H1 (cell line): ENCODE measurements around the gene SHROOM3. TPM values are rescaled to one million over a fixed set of nuclear protein-coding genes. Genes with fewer than 3 reads are reported as not detected.

Source experiments
- CTCF ChIA-PET: fragments of 300-600 bp; sonication (Branson Sonifier 250); formaldehyde crosslinking; loops from one replicate; lab custom pipeline; 2021; ENCODE audit not compliant: partially characterized antibody; lab: Charles Lee
- POLR2A ChIA-PET: fragments of 300-600 bp; sonication (Branson Sonifier 250); formaldehyde crosslinking; loops from one replicate; lab custom pipeline; 2021; ENCODE audit warnings: inconsistent platforms; ENCODE audit not compliant: partially characterized antibody; lab: Charles Lee
- DNase-seq, 2 experiments: peaks; one replicate each; pipeline versions ENCODE4 v3.0.0 to v3.0.0-alpha.2; 2010 to 2022; ENCODE audit warnings: low spot score in 2 of 2, low read depth in 1 of 2, mixed read lengths in 1 of 2
- FAIRE-seq: peaks from 2 replicates; lab custom pipeline; 2011; peaks lifted over from hg19 to GRCh38; lab: Jason Lieb, UNC
- H2AFZ ChIP-seq: 2 replicates; pipeline ENCODE4 v1.8.1; 2012; ENCODE audit warnings: low read length, inconsistent platforms
- H2AK5ac ChIP-seq: 2 replicates; pipeline ENCODE4 v1.6.1; 2013; ENCODE audit warnings: low read depth, low read length
- H2BK120ac ChIP-seq: replicated peaks from 2 replicates; pipeline ENCODE3; 2013; ENCODE audit warnings: low read depth, low read length, inconsistent platforms
- H2BK12ac ChIP-seq: 2 replicates; pipeline ENCODE4 v1.6.1; 2013; ENCODE audit warnings: low read depth, low read length
- H2BK15ac ChIP-seq: 2 replicates; pipeline ENCODE4 v1.6.1; 2013; ENCODE audit warnings: low read length
- H2BK20ac ChIP-seq: 2 replicates; pipeline ENCODE4 v1.6.1; 2013; ENCODE audit warnings: low read length
- H2BK5ac ChIP-seq: 2 replicates; pipeline ENCODE4 v1.6.1; 2013; ENCODE audit warnings: low read depth, low read length
- H3K14ac ChIP-seq: 2 replicates; pipeline ENCODE4 v1.6.1; 2013; ENCODE audit warnings: inconsistent platforms; ENCODE audit not compliant: insufficient read length
- H3K18ac ChIP-seq: 2 replicates; pipeline ENCODE4 v1.6.1; 2013; ENCODE audit warnings: low read length; ENCODE audit errors: extremely low read depth
- H3K23ac ChIP-seq: 2 replicates; pipeline ENCODE4 v1.6.1; 2013; ENCODE audit warnings: inconsistent platforms; ENCODE audit not compliant: insufficient read length
- H3K23me2 ChIP-seq: 2 replicates; pipeline ENCODE4 v1.6.1; 2013; ENCODE audit warnings: low read depth, low read length
- H3K27ac ChIP-seq: 2 replicates; pipeline ENCODE4 v1.6.1; 2011; ENCODE audit warnings: low read depth, low read length, inconsistent platforms
- H3K27me3 ChIP-seq, 4 experiments: replicated peaks in 1 of 4; 1 replicate in 1 of 4; 2 replicates in 3 of 4; pipeline versions ENCODE4 v1.6.1 to v1.8.1; 2011 to 2013; ENCODE audit warnings: low read length in 3 of 4, mild to moderate bottlenecking in 3 of 4, inconsistent platforms in 2 of 4, mixed read lengths in 2 of 4, moderate library complexity in 1 of 4; ENCODE audit not compliant: control insufficient read depth in 3 of 4, insufficient read depth in 3 of 4; ENCODE audit errors: extremely low read depth in 1 of 4
- H3K36me3 ChIP-seq, 4 experiments: 2 replicates each; pipeline versions ENCODE4 v1.6.1 to v1.8.1; 2011 to 2013; ENCODE audit warnings: mild to moderate bottlenecking in 4 of 4, low read length in 3 of 4, moderate library complexity in 2 of 4, control low read depth in 1 of 4, inconsistent platforms in 1 of 4; ENCODE audit not compliant: insufficient read depth in 4 of 4, control insufficient read depth in 2 of 4
- H3K4ac ChIP-seq: replicated peaks from 2 replicates; pipeline ENCODE3; 2013; ENCODE audit warnings: low read length, low read depth, mixed read lengths, inconsistent platforms; ENCODE audit not compliant: insufficient read length
- H3K4me1 ChIP-seq, 4 experiments: replicated peaks in 1 of 4; 1 replicate in 1 of 4; 2 replicates in 3 of 4; pipeline versions ENCODE4 v1.6.1 to v1.8.1; 2011 to 2013; ENCODE audit warnings: low read length in 3 of 4, inconsistent platforms in 2 of 4, mixed read lengths in 1 of 4; ENCODE audit not compliant: insufficient read depth in 4 of 4, control insufficient read depth in 3 of 4
- H3K4me2 ChIP-seq, 2 experiments: 2 replicates each; pipeline versions ENCODE4 v1.6.1 to v1.8.1; 2011 to 2013; ENCODE audit warnings: low read depth in 2 of 2, low read length in 2 of 2, control low read depth in 1 of 2, inconsistent platforms in 1 of 2, mild to moderate bottlenecking in 1 of 2; ENCODE audit not compliant: insufficient read depth in 1 of 2
- H3K4me3 ChIP-seq, 4 experiments: fragments of 200-600, 300-600 bp in 1 of 4; sonication (generic), shearing (Covaris generic), sonication (Bioruptor Twin) in 1 of 4; 2 replicates each; pipeline versions ENCODE4 v1.5.1 to v1.8.1; 2011 to 2016; ENCODE audit warnings: low read length in 4 of 4, low read depth in 3 of 4, control low read depth in 2 of 4, inconsistent platforms in 2 of 4, mild to moderate bottlenecking in 2 of 4, mixed read lengths in 1 of 4, moderate library complexity in 1 of 4; ENCODE audit not compliant: insufficient read depth in 2 of 4; ENCODE audit errors: extremely low read depth in 1 of 4
- H3K56ac ChIP-seq: replicated peaks from 2 replicates; pipeline ENCODE3; 2013; ENCODE audit warnings: low read depth, mild to moderate bottlenecking, mixed read lengths, low read length, inconsistent platforms; ENCODE audit not compliant: insufficient read length
- H3K79me1 ChIP-seq: 2 replicates; pipeline ENCODE4 v1.6.1; 2013; ENCODE audit warnings: low read depth, low read length, control low read depth
- H3K79me2 ChIP-seq, 2 experiments: 2 replicates each; pipeline versions ENCODE4 v1.6.1 to v1.8.1; 2012 to 2013; ENCODE audit warnings: low read length in 2 of 2, mild to moderate bottlenecking in 2 of 2, inconsistent platforms in 1 of 2; ENCODE audit not compliant: insufficient read depth in 2 of 2, control insufficient read depth in 1 of 2
- H3K9ac ChIP-seq, 4 experiments: replicated peaks in 1 of 4; 1 replicate in 1 of 4; 2 replicates in 3 of 4; pipeline versions ENCODE4 v1.6.1 to v1.8.1; 2011 to 2013; ENCODE audit warnings: low read depth in 3 of 4, low read length in 3 of 4, control low read depth in 2 of 4, mild to moderate bottlenecking in 2 of 4, moderate library complexity in 2 of 4, inconsistent platforms in 1 of 4; ENCODE audit errors: extremely low read depth in 1 of 4
- H3K9me3 ChIP-seq, 2 experiments: 2 replicates each; pipeline versions ENCODE4 v1.6.1 to v1.8.1; 2012 to 2013; ENCODE audit warnings: mild to moderate bottlenecking in 2 of 2, moderate library complexity in 2 of 2, control low read depth in 1 of 2, inconsistent platforms in 1 of 2, low read depth in 1 of 2, low read length in 1 of 2, mixed read lengths in 1 of 2; ENCODE audit not compliant: insufficient read depth in 2 of 2
- H4K20me1 ChIP-seq, 2 experiments: replicated peaks in 1 of 2; 2 replicates each; pipeline versions ENCODE3 to v1.8.1; 2011 to 2013; ENCODE audit warnings: inconsistent platforms in 2 of 2, low read length in 2 of 2, mild to moderate bottlenecking in 1 of 2; ENCODE audit not compliant: insufficient read depth in 2 of 2, control insufficient read depth in 1 of 2
- H4K5ac ChIP-seq: 2 replicates; pipeline ENCODE4 v1.6.1; 2013; ENCODE audit warnings: low read length, low read depth, mixed read lengths, inconsistent platforms; ENCODE audit not compliant: insufficient read length
- H4K8ac ChIP-seq: 2 replicates; pipeline ENCODE4 v1.8.0; 2013; ENCODE audit warnings: mild to moderate bottlenecking, moderate library complexity, low read length, inconsistent platforms; ENCODE audit not compliant: insufficient read depth; ENCODE audit errors: extremely low read depth
- H4K91ac ChIP-seq: replicated peaks from 2 replicates; pipeline ENCODE3; 2013; ENCODE audit warnings: low read length, mixed read lengths, inconsistent platforms; ENCODE audit not compliant: insufficient read length
- CBX5 ChIP-seq: fragments of 300-800, 300-1000 bp; sonication (generic); IDR thresholded peaks from 2 replicates; pipeline ENCODE4 v1.7.1; 2016; ENCODE audit warnings: antibody characterized with exemption, low read length, low read depth
- CEBPB ChIP-seq: IDR thresholded peaks from 2 replicates; pipeline ENCODE4 v1.6.1; 2012; ENCODE audit warnings: low read depth, low read length
- EP300 ChIP-seq, 2 experiments: IDR thresholded peaks; 1 replicate in 1 of 2; 2 replicates in 1 of 2; pipeline ENCODE4 v1.6.1; 2011 to 2012; ENCODE audit warnings: low read depth in 2 of 2, low read length in 2 of 2, mild to moderate bottlenecking in 2 of 2, borderline replicate concordance in 1 of 2, inconsistent platforms in 1 of 2, moderate library complexity in 1 of 2
- FOSL1 ChIP-seq: IDR thresholded peaks from 2 replicates; pipeline ENCODE4 v1.6.1; 2011; ENCODE audit warnings: mild to moderate bottlenecking, low read depth, low read length, moderate library complexity; ENCODE audit not compliant: insufficient read depth
- GTF2F1 ChIP-seq: IDR thresholded peaks from 2 replicates; pipeline ENCODE4 v1.6.1; 2012; ENCODE audit warnings: low read depth, low read length, improper control_type of control experiment, borderline replicate concordance
- KDM1A ChIP-seq: fragments of 200-600, 300-600 bp; sonication (generic); IDR thresholded peaks from 2 replicates; pipeline ENCODE4 v1.7.1; 2016; ENCODE audit warnings: mild to moderate bottlenecking, low read length, borderline replicate concordance
- NANOG ChIP-seq: IDR thresholded peaks from 2 replicates; pipeline ENCODE4 v1.6.1; 2011; ENCODE audit warnings: low read length, low read depth, mild to moderate bottlenecking, inconsistent platforms; ENCODE audit not compliant: insufficient read depth, poor library complexity, severe bottlenecking
- PHF8 ChIP-seq: fragments of 200-600 bp; sonication (generic); conservative IDR thresholded peaks from 2 replicates; pipeline ENCODE4 v1.7.1; 2012; ENCODE audit warnings: low read depth, mild to moderate bottlenecking, inconsistent platforms, low read length, moderate library complexity
- POLR2A ChIP-seq, 2 experiments: IDR thresholded peaks; 1 replicate in 1 of 2; 2 replicates in 1 of 2; pipeline ENCODE4 v1.6.1; 2011; ENCODE audit warnings: low read depth in 2 of 2, low read length in 2 of 2, mild to moderate bottlenecking in 2 of 2; ENCODE audit errors: control extremely low read depth in 1 of 2
- POU5F1 ChIP-seq: IDR thresholded peaks from 2 replicates; pipeline ENCODE4 v1.6.1; 2011; ENCODE audit warnings: low read depth, mild to moderate bottlenecking, low read length, moderate library complexity
- RFX5 ChIP-seq: IDR thresholded peaks from 2 replicates; pipeline ENCODE4 v1.6.1; 2011; ENCODE audit warnings: low read depth, low read length, improper control_type of control experiment, borderline replicate concordance
- SIN3A ChIP-seq, 2 experiments: IDR thresholded peaks in 1 of 2; conservative IDR thresholded peaks in 1 of 2; 2 replicates each; pipeline ENCODE4 v1.6.1; 2011 to 2012; ENCODE audit warnings: low read length in 2 of 2, improper control_type of control experiment in 1 of 2, low read depth in 1 of 2, mild to moderate bottlenecking in 1 of 2
- SP2 ChIP-seq: IDR thresholded peaks from 2 replicates; pipeline ENCODE4 v1.6.1; 2012; ENCODE audit warnings: mild to moderate bottlenecking, low read length, inconsistent platforms
- TCF12 ChIP-seq: IDR thresholded peaks from 2 replicates; pipeline ENCODE4 v1.6.1; 2011; ENCODE audit warnings: low read depth, mild to moderate bottlenecking, low read length
- USF2 ChIP-seq: IDR thresholded peaks from 2 replicates; pipeline ENCODE4 v1.6.1; 2011; ENCODE audit warnings: low read length, improper control_type of control experiment
- polyA plus RNA-seq, 7 experiments: library from polyadenylated mRNA; depleted of rRNA in 3 of 7; stranded (reverse) in 5 of 7; unstranded in 2 of 7; fragments of >200 nt in 5 of 7; fragments of 200-250 nt in 2 of 7; gene quantifications; 1 replicate in 5 of 7; 2 replicates in 1 of 7; 4 replicates in 1 of 7; pipeline versions ENCODE4 v1.2.1 to v1.2.3, GENCODE V29; 2011 to 2013; ENCODE audit warnings: missing spikeins in 2 of 7, mixed read lengths in 2 of 7
- total RNA-seq: library from RNA; stranded (reverse); fragmentation: NEBNext Ultra II Directional; extraction: Animal tissue kit (Norgen Biotek cat#: 25700); gene quantifications from 2 replicates; pipeline ENCODE4 v1.2.1, GENCODE V29; 2021

The SHROOM3 gene
- total and polyA plus RNA-seq, 2 of the 8 experiments (the other 6 are each of a cell fraction or from before 2014, with no cell fraction given) = 15.8 to 34.0 TPM

GRCh38 chr4:76614589-76614988 is 179.6 kb downstream of the SHROOM3 start:
- FAIRE-seq (no peak), DNase-seq (no peak)
- no peaks in the 10 kb centered on the region for H3K36me3 ChIP-seq
- H2BK5ac ChIP-seq = no peak overlapping the region
- no peak overlapping the region for H3K27ac ChIP-seq
- H4K20me1 ChIP-seq = no peaks in the 10 kb centered on the region
- no peak overlapping the region for H3K14ac ChIP-seq
- H3K4ac ChIP-seq = no peak overlapping the region
- no peak overlapping the region for H3K4me3 ChIP-seq
- H3K9ac ChIP-seq = no peak overlapping the region
- H4K5ac ChIP-seq = no peak overlapping the region
- H3K79me2 ChIP-seq = no peaks in the 10 kb centered on the region
- H3K56ac ChIP-seq = no peak overlapping the region
- POLR2A ChIA-PET = no interaction called here
- no peaks in the 10 kb centered on the region for H3K79me1 ChIP-seq
- H3K4me1 ChIP-seq = peaks cover 8 to 13% (median 10%) of the 10 kb centered on the region in 4 experiments; a peak in 6 of 7 replicates
- no peak overlapping the region for H4K91ac ChIP-seq
- no peaks in the 10 kb centered on the region for H3K23me2 ChIP-seq
- H2AK5ac ChIP-seq = no peak overlapping the region
- no peak overlapping the region for H3K18ac ChIP-seq
- H2BK15ac ChIP-seq = no peak overlapping the region
- no peak overlapping the region for H3K4me2 ChIP-seq
- no peak overlapping the region for H2BK20ac ChIP-seq
- H3K27me3 ChIP-seq = no peaks in the 10 kb centered on the region
- no peak overlapping the region for H2BK12ac ChIP-seq
- CTCF ChIA-PET = interaction anchor here (2.7 kb wide), 1 partner anchor 12 kb away, joined by 14 read pairs; no protein-coding TSS in a partner anchor
- no peak overlapping the region for H2BK120ac ChIP-seq
- H3K23ac ChIP-seq = no peak overlapping the region
- no peaks in the 10 kb centered on the region for H3K9me3 ChIP-seq
- H4K8ac ChIP-seq = no peak overlapping the region
- no peak overlapping the region for H2AFZ ChIP-seq
- TF ChIP-seq SIN3A (conservative IDR thresholded peaks at IDR 0.05 in 1 of 2, IDR thresholded peaks at IDR 0.05 in 1 of 2; ENCODE audit: low read depth in 1 of 2, low read length in 2 of 2) (no peak), CEBPB (no peak), NANOG (no peak), USF2 (no peak), TCF12 (no peak), PHF8 (no peak), GTF2F1 (no peak), FOSL1 (no peak), KDM1A (no peak), POLR2A (IDR thresholded peaks at IDR 0.05; ENCODE audit: control extremely low read depth in 1 of 2, low read depth in 2 of 2, low read length in 2 of 2) (no peak), EP300 (IDR thresholded peaks at IDR 0.05; ENCODE audit: borderline replicate concordance in 1 of 2, low read depth in 2 of 2, low read length in 2 of 2) (no peak), SP2 (no peak), CBX5 (no peak), RFX5 (no peak), POU5F1 (no peak)
